Peyer's patch (tissue), 4 donors: Measurements from ENCODE around the gene SLC16A3. TPM values are rescaled to one million over a fixed set of nuclear protein-coding genes. Genes with fewer than 3 reads are reported as not detected.

ENCODE experiments used
- DNase-seq, 3 donors: peaks; one replicate each; pipeline ENCODE4 v3.0.0-alpha.2; 2017 to 2019
- H3K27ac ChIP-seq, 4 donors: fragments of 200-600 bp; sonication (generic); one replicate each; pipeline ENCODE4 v1.5.1; 2016 to 2019
- H3K27me3 ChIP-seq, 2 donors: fragments of 200-600 bp; sonication (generic); one replicate each; pipeline ENCODE4 v1.5.1; 2019
- H3K36me3 ChIP-seq, 3 donors: fragments of 200-600 bp; sonication (generic); one replicate each; pipeline ENCODE4 v1.5.1; 2016 to 2019
- H3K4me1 ChIP-seq, 4 donors: fragments of 200-600 bp; sonication (generic); one replicate each; pipeline ENCODE4 v1.5.1; 2016 to 2019
- H3K4me3 ChIP-seq, 4 donors: fragments of 200-600 bp; sonication (generic); 1 replicate in 3 of 4; 2 replicates in 1 of 4; pipeline ENCODE4 v1.5.1; 2016 to 2019; ENCODE audit warnings: mild to moderate bottlenecking in 1 of 4
- H3K9me3 ChIP-seq, 4 donors: fragments of 200-600 bp; sonication (generic); one replicate each; pipeline ENCODE4 v1.5.1; 2016 to 2019; ENCODE audit warnings: mild to moderate bottlenecking in 1 of 4
- POLR2A ChIP-seq, 2 donors: fragments of 450-650 bp; IDR thresholded peaks; one replicate each; pipeline ENCODE4 v1.5.1; 2017; ENCODE audit warnings: antibody characterized with exemption in 2 of 2, mild to moderate bottlenecking in 2 of 2, moderate library complexity in 2 of 2
- total RNA-seq, 4 donors: library from RNA; depleted of rRNA; stranded (reverse); fragments of >200 nt; gene quantifications; one replicate each; pipeline ENCODE4 v1.1.0, GENCODE V29; 2016
- TF ChIP-seq, protein P1 (sequence below), 6 experiments: fragments of 450-650 bp in 4 of 6; fragments of 200-600 bp in 2 of 6; sonication (generic) in 1 of 6; IDR thresholded peaks; one replicate each; pipeline ENCODE4 v1.5.1; 2017 to 2019; ENCODE audit warnings: antibody characterized with exemption in 6 of 6, mild to moderate bottlenecking in 3 of 6, moderate library complexity in 1 of 6

The SLC16A3 gene
- total RNA-seq, 4 donors from 2014 or later: 18.9 to 55.0 (median 35.3) TPM

DNA sequence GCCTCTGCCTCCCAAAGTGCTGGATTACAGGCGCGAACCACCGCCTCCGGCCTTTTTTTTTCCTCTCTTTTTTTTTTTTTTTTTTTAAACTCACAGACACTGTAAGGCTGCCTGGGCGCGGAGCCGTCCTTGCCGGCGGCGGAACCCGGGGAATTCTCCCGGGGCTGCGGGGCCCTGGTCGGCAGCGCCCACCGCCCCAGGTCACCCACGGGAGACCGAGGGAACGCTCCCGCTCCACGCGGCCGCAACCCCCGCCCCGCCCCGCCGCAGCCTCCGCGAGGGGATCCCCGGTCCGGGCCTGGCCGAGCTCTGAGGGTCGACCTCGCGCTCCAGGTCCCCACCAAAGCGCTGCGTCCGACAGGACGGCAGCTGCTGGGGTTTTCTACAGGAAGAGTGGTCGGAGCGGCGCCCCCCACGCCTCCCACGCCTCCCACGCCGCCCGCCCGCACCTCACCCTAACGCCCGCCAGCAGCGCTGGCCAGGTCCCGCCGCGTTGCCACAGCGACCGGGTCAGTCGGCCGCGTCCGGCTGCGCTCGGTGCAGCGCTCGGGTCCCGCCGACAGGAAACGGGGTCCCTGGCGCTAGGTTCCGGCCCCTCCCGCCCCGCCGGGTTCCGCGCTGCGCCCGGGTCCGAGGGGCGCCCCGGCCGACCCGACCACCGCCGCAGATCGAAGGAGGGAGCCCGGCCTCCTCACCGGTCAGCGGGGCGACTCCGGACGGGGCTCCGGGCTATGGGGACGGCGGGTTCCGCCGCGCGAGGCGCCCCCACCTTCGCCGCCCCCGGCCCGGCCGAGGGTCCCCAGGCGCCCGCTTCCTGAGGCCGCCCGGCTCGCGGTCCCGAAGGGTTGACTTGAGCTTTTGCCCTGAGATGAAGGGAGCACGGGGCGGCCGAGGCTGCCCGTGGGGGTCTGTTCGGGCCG lies 16.3 kb upstream of the SLC16A3 start, which contains the start of gene CCDC57:
CCDC57 (minus strand) TSS at position 512 of the 920 bp plus-strand sequence. CDS start 10,898 bp downstream, outside the sequence.
- Histone ChIP-seq H3K4me3 (peak within 1 kb of the TSS; percentile 49 to 95 (median 88)), H3K9me3 (no peaks in the 10 kb centered on the region), H3K27ac (peak within 1 kb of the TSS; percentile 73 to 86 (median 83)), H3K4me1 (peaks cover 3 to 39% (median 22%) of the 10 kb centered on the region in 4 donors), H3K27me3 (no peaks in the 10 kb centered on the region), H3K36me3 (no peaks in the 10 kb centered on the region)
- TF ChIP-seq, protein P1, sequence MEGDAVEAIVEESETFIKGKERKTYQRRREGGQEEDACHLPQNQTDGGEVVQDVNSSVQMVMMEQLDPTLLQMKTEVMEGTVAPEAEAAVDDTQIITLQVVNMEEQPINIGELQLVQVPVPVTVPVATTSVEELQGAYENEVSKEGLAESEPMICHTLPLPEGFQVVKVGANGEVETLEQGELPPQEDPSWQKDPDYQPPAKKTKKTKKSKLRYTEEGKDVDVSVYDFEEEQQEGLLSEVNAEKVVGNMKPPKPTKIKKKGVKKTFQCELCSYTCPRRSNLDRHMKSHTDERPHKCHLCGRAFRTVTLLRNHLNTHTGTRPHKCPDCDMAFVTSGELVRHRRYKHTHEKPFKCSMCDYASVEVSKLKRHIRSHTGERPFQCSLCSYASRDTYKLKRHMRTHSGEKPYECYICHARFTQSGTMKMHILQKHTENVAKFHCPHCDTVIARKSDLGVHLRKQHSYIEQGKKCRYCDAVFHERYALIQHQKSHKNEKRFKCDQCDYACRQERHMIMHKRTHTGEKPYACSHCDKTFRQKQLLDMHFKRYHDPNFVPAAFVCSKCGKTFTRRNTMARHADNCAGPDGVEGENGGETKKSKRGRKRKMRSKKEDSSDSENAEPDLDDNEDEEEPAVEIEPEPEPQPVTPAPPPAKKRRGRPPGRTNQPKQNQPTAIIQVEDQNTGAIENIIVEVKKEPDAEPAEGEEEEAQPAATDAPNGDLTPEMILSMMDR (IDR thresholded peaks at IDR 0.05): peak in 4 of 6 experiments; percentile 1 to 37 (median 26)
- TF ChIP-seq POLR2A (IDR thresholded peaks at IDR 0.05): no peak
- peak; percentile 76 to 88 (median 88) for DNase-seq

DNA sequence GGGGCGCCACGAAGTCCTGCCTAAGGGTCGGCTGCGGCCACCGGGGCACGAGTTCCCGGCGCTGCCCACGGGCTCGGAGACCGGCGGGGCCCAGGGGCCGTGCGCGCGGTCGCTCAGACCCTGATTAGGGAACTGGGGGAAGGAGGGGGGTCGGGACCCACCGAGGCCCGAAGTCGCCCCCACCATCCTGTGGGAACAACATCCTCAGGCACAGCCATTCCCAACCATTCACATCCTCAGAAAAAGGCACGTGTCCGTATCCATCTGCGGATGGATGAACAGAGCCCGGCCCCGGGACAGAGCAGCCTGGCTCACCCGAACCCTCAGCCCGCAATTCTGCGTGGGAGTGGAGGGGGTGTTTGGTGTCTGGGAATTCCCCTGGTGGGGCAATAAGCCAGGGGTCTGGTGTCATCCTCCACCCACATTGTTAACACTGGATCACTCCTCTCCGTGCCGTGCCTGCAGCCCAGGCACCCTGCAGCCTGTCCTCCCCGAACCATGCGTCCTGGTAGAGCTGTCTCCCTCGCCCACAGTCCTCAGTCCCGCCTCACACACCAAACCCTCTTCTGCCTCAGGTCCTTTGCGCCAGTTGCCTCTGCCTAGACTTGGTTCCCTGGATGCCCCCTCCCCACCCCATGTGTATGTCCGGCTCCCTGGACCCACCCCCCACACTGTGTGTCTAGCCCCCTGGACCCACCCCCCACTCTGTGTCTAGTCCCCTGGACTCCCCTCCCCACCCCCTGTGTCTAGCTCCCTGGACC lies 15.4 kb upstream of the SLC16A3 start:
- Histone ChIP-seq H3K27me3 (no peaks in the 10 kb centered on the region), H3K27ac (peak overlapping the region; percentile 73 to 86 (median 83)), H3K36me3 (no peaks in the 10 kb centered on the region), H3K9me3 (no peaks in the 10 kb centered on the region), H3K4me1 (peaks cover 3 to 42% (median 23%) of the 10 kb centered on the region in 4 donors), H3K4me3 (peak overlapping the region; percentile 49 to 95 (median 88))
- peak in 2 of 3 donors; percentile 49 to 53 for DNase-seq
- TF ChIP-seq, protein P1 (IDR thresholded peaks at IDR 0.05): no peak
- TF ChIP-seq POLR2A (IDR thresholded peaks at IDR 0.05): no peak

GRCh38 chr17:82214012-82214628 lies 14.7 kb upstream of the SLC16A3 start:
- Histone ChIP-seq H3K4me3 (no peak overlapping the region), H3K36me3 (no peaks in the 10 kb centered on the region), H3K4me1 (peaks cover 3 to 42% (median 23%) of the 10 kb centered on the region in 4 donors), H3K27me3 (no peaks in the 10 kb centered on the region), H3K9me3 (no peaks in the 10 kb centered on the region), H3K27ac (peak overlapping the region in 1 of 4 donors; percentile 86)
- no peak for DNase-seq
- TF ChIP-seq, protein P1 (IDR thresholded peaks at IDR 0.05): no peak
- TF ChIP-seq POLR2A (IDR thresholded peaks at IDR 0.05): no peak

GRCh38 chr17:82215095-82215971 lies 13.5 kb upstream of the SLC16A3 start:
- Histone ChIP-seq H3K4me3 (no peak overlapping the region), H3K27ac (peak overlapping the region; percentile 66 to 82 (median 78)), H3K36me3 (no peaks in the 10 kb centered on the region), H3K27me3 (no peaks in the 10 kb centered on the region), H3K4me1 (peaks cover 3 to 42% (median 23%) of the 10 kb centered on the region in 4 donors), H3K9me3 (no peaks in the 10 kb centered on the region)
- no peak for TF ChIP-seq POLR2A (IDR thresholded peaks at IDR 0.05)
- TF ChIP-seq, protein P1 (IDR thresholded peaks at IDR 0.05): no peak
- DNase-seq: peak in 1 of 3 donors; percentile 48
